VCaP (cell line): ENCODE results near the gene CRB1.

Experiments used
- H3K27ac ChIP-seq: fragments of 450-650 bp; 2 replicates; pipeline ENCODE4 v1.5.1; 2017
- TF ChIP-seq, protein P1 (sequence below): fragments of 450-650 bp; conservative IDR thresholded peaks from 2 replicates; pipeline ENCODE4 v1.5.1; 2017; ENCODE audit warnings: mild to moderate bottlenecking, moderate library complexity

Gene CRB1

GRCh38 chr1:197356723-197357533 is 88.9 kb downstream of the CRB1 start:
- TF ChIP-seq, protein P1, sequence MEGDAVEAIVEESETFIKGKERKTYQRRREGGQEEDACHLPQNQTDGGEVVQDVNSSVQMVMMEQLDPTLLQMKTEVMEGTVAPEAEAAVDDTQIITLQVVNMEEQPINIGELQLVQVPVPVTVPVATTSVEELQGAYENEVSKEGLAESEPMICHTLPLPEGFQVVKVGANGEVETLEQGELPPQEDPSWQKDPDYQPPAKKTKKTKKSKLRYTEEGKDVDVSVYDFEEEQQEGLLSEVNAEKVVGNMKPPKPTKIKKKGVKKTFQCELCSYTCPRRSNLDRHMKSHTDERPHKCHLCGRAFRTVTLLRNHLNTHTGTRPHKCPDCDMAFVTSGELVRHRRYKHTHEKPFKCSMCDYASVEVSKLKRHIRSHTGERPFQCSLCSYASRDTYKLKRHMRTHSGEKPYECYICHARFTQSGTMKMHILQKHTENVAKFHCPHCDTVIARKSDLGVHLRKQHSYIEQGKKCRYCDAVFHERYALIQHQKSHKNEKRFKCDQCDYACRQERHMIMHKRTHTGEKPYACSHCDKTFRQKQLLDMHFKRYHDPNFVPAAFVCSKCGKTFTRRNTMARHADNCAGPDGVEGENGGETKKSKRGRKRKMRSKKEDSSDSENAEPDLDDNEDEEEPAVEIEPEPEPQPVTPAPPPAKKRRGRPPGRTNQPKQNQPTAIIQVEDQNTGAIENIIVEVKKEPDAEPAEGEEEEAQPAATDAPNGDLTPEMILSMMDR = peak; percentile 78
- H3K27ac ChIP-seq = no peak overlapping the region

- TF ChIP-seq, protein P1 = no peak
- H3K27ac ChIP-seq = no peak overlapping the region
These were observed 90.9 kb downstream of the CRB1 start for GRCh38 chr1:197358959-197359358.

DNA sequence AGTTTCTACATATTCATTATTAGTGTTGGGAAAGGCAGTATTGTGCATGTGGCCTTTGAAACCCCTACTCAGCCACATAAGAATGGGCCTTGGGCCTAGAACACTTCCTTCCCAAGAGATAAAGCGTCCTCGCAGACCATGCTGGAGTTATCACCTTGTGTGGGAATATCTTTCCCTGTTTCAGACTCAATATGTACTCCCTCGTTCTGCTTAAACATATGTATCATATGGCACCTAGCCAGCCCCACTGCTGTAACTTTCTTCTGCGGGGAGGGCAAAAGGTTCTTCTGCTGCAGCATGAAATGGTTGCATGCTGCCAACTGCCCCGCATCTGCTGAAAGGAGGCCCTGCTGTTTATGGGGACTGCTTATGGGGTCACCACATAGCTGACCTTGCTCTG is 92.0 kb downstream of the CRB1 start:
- no peak overlapping the region for H3K27ac ChIP-seq
- TF ChIP-seq, protein P1 = no peak

GRCh38 chr1:197362871-197363270 is 94.8 kb downstream of the CRB1 start:
- TF ChIP-seq, protein P1 = no peak
- H3K27ac ChIP-seq = no peak overlapping the region

GRCh38 chr1:197363855-197364254 is 95.8 kb downstream of the CRB1 start:
- H3K27ac ChIP-seq = no peak overlapping the region
- TF ChIP-seq, protein P1 = no peak

- TF ChIP-seq, protein P1 = no peak
These were observed 98.9 kb downstream of the CRB1 start for GRCh38 chr1:197366996-197367395.

DNA sequence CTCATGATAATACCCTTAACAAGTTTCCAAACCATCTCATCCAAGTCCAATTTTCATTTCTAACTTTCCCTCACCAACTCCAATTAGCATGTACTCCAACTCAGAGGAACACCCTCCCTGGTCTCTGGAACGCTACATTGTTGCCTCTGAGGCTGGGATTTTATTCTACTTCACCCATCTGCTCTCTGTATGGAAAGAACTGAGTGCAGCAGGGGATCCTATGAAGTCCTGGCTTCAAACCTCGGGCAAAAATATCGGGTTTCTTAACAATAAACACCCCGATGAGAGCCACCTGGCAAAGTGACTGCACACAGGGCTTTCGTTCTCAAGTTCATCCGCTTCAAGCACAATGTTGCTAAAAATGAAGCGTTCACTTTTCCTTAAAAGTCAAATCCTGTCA is 99.6 kb downstream of the CRB1 start:
- TF ChIP-seq, protein P1 = no peak
- H3K27ac ChIP-seq = no peak overlapping the region

More at GRCh38 chr1:197366996-197367395, 98.9 kb downstream of the CRB1 start:
- H3K27ac ChIP-seq = no peak overlapping the region
